Measurements from ENCODE around the gene TMEM72.
A peak's percentile ranks its signal among the peaks of the same experiment; 100 is the strongest.

TMEM72 gene

GRCh38 chr10:44969854-44970253 lies 58.7 kb downstream of the TMEM72 start:
- DNase-seq, result no peak

GRCh38 chr10:44970812-44971395 lies 59.8 kb downstream of the TMEM72 start:
- no peak for DNase-seq

DNA sequence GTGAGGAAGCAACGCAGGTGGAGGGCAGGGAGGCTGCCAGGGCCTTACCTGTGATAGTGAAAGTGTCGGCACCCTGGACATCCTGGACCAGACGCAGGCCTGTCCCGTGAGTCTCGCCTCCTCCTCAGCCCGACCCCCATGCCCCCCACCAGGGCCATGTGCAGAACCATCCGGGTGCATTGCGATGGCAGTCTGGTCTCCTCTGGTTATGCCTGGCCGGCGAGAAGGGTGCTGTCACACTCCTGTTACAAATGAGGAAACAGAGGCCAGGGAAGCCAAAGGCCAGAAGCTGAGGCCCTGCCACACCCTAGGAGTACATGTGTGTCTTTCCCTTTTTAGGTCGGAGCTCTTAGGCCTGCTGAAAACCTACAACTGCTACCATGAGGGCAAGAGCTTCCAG lies 60.3 kb downstream of the TMEM72 start:
- no peak for DNase-seq

- no peak for DNase-seq
These were observed 61.0 kb downstream of the TMEM72 start for GRCh38 chr10:44971935-44972757.

GRCh38 chr10:44972874-44973306 lies 61.8 kb downstream of the TMEM72 start:
- DNase-seq, result no peak

DNA sequence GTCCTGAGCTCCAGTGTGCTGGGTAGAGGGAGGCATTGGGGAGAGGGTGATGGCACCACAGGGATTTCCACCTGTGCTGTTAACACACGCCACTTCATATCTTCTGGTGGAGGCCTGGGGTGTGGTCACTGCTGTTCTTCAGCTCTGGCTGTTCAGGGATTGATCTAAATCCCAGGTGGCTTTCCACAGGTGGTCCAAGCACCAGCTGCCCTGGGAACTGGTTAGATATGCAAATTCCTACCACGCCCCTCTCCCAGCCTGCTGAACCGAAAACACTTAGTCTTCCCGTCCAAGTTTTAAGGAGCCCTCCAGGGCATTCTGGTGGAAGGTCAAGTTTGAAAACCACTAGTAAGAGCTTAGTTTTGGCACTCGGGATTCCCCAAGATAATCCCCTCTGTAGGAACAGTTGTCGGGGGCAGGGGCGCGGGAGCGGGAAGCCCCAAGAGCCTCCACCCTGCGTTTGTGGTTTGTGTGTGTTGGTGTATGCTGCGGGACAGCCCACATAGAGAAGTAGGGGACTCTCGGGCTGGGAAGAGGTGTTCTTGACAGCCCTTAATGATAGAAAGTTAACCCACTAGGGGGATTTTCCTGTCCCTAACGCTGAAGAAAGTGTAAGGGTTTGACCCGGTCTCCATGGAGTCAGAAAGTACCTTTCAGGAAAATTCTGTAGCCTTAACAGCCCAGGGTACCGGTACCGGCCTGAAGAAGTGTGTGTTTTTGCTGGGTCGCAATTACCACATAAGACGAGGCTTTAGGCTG lies 62.4 kb downstream of the TMEM72 start:
- DNase-seq, result no peak

GRCh38 chr10:44974082-44974627 lies 63.0 kb downstream of the TMEM72 start:
- no peak for DNase-seq

- DNase-seq, result peak; percentile 54
These were observed 63.7 kb downstream of the TMEM72 start for GRCh38 chr10:44974628-44975430.

- DNase-seq, result no peak
These were observed 64.5 kb downstream of the TMEM72 start for GRCh38 chr10:44975431-44976331.

DNA sequence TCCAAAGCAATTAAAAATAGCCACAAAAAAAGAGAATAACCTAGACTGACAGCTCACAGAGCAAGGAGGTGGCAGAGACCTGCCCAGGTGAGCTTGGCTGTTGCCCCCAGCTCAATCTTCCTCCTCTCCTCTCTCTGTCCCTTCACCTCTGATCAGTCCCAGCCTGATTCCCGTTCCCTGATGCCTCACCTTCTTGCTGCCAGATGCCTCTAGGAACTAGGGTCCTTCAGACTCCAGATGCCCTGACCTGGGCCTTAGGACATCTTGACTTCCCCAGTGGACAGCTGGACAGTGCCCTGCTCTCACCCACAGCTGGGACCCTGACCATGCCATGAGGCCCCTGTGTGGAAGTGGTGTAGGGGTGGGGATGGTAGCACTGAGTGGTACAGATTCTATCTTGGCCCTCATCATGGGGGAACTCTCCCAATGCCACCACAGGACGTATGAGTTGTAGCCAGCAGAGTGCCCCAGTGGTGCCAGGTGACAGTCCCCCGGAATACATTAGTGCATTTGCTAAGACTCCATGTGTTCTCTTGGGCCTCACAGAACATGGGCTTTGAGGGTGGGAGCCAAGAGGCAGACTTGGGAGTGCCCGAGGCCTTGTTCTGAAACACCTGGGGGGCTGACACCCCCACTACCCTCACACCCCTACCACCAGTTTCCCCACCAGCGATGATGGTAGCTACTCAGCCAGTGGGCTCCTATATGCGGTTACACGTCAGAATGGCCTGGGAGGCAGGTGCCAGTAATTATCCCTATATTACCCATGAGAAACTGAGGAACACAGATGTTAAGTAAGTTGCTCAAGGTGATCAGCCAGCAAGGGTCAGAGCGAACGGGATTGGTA lies 65.4 kb downstream of the TMEM72 start:
- no peak for DNase-seq

- no peak for DNase-seq
These were observed 66.4 kb downstream of the TMEM72 start for GRCh38 chr10:44977287-44978212.

DNA sequence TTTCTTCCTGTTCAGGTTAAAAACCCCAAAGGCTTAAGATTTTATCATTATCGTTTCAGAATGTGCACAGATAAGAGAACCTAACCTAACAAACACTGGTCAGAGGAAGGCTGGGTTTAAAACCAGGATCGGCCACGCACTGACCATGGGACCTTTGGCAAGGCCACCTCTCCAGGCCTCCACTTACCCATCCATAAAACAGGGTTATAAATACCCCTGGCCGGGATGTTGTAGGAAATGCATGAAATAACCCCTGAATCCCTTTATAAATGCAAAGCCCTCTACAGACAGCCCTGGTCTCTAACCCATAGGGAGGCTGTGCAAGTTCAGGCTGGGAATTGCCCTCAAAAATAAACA lies 67.1 kb downstream of the TMEM72 start:
- no peak for DNase-seq

DNA sequence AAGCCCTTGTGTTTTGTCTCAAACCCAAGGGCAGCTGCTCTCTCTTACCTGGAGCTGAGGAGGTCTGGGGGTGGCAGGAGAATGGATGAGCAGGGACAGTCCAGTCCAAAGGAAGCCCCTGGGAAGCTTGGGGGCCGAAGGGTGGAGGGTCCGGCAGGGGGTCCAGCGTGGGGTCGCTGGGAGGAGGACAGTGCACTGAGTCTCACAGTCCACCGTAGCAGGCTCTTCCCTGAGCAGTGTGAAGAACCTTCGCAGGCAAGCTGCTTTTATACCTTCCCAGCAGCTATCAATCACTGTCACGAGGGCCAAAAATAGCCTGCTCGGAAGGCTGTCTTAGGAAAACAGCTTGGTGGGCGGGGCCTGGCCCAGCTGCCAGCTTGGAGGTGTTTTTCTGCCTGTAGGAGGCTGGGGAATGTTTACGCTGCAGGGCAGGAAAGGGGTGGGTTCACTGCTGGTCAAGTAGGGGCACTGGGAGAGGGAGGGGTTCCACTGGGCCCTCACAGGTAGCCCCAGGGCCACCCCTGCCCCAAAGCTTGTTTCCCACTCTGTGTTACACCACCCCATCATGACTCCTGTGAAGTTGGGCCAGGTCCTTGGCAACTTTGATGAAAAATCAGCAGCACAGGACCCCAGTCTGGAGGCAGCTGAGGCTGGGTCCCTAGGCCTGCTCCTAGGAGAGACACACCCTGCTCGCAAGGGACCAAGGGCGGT lies 67.6 kb downstream of the TMEM72 start, which contains the start of gene DEPP1:
TSS of gene DEPP1 (minus strand) at position 240 of the 711 bp plus-strand sequence. CDS start 779 bp downstream, outside the sequence.
- DNase-seq, result no peak

DNA sequence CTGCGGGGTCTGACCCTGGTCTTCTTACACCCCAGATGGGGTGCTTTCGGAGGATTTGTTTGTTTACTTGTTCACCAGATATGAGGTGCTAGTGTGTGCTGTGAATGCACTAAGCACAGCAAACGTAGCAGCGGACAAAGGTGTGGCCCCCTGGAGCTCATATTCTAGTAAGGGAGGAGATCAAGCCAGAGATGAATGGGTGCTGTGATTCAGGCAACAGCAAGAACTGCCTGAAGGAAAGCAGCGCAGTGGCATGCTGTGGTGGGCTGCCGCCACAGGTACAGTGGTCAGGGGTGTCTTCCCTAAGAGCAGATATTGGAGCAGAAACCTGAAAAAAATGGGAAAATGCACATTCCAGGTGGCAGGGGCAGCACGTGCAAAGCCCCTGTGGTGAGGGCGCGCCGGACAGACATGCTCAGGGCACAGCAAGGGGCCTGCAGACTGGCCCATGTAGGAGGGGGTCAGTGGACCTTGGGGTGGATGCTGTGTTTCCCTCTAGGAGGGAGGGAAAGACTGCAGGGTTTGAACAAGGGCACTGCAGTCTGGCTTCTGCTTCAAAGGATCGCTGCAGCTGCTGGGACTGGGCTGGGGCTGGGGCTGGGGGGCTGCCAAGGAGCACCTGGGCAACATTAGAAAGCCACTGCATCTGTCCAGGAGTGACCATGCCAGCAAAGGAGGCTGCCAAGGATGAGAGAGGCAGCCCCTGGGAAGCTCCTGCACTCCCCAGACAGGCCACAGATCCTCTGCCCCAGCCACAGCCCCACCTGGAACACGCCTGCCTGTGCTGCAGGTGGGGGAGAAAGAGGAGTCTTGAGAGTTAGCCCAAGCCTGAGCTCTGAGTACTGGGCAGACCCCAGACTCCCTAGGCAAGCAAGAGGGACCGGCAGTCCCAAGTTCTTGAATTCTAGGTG lies 68.4 kb downstream of the TMEM72 start:
- DNase-seq, result no peak

- DNase-seq, result no peak
These were observed 69.4 kb downstream of the TMEM72 start for GRCh38 chr10:44980309-44981171.
